Measurements from ENCODE around the gene PSENEN.

Gene PSENEN

DNA sequence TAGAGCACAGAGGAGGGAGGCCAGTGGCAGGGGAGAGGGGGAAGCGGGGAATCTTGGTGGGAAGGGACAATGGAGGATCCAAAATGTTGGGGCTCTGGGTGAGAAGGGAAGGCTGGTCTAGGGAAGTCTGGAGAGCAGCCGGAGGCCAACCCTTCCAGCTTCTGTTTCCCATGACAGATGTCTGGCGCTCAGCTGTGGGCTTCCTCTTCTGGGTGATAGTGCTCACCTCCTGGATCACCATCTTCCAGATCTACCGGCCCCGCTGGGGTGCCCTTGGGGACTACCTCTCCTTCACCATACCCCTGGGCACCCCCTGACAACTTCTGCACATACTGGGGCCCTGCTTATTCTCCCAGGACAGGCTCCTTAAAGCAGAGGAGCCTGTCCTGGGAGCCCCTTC is 1.1 kb downstream of the PSENEN start:
- TF ChIP-seq POU6F1 (CRISPR knock-in tag; IDR thresholded peaks at IDR 0.05; ENCODE audit: borderline replicate concordance, low read depth), result no peak
- no peak for TF ChIP-seq ZNF565 (CRISPR knock-in tag; conservative IDR thresholded peaks at IDR 0.05; ENCODE audit: low read depth)
- TF ChIP-seq, protein P1, sequence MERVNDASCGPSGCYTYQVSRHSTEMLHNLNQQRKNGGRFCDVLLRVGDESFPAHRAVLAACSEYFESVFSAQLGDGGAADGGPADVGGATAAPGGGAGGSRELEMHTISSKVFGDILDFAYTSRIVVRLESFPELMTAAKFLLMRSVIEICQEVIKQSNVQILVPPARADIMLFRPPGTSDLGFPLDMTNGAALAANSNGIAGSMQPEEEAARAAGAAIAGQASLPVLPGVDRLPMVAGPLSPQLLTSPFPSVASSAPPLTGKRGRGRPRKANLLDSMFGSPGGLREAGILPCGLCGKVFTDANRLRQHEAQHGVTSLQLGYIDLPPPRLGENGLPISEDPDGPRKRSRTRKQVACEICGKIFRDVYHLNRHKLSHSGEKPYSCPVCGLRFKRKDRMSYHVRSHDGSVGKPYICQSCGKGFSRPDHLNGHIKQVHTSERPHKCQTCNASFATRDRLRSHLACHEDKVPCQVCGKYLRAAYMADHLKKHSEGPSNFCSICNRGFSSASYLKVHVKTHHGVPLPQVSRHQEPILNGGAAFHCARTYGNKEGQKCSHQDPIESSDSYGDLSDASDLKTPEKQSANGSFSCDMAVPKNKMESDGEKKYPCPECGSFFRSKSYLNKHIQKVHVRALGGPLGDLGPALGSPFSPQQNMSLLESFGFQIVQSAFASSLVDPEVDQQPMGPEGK (CRISPR knock-in tag; IDR thresholded peaks at IDR 0.05; ENCODE audit: borderline replicate concordance), result no peak
- no peak for TF ChIP-seq OSR1 (CRISPR knock-in tag; IDR thresholded peaks at IDR 0.05)
- TF ChIP-seq, protein P2, sequence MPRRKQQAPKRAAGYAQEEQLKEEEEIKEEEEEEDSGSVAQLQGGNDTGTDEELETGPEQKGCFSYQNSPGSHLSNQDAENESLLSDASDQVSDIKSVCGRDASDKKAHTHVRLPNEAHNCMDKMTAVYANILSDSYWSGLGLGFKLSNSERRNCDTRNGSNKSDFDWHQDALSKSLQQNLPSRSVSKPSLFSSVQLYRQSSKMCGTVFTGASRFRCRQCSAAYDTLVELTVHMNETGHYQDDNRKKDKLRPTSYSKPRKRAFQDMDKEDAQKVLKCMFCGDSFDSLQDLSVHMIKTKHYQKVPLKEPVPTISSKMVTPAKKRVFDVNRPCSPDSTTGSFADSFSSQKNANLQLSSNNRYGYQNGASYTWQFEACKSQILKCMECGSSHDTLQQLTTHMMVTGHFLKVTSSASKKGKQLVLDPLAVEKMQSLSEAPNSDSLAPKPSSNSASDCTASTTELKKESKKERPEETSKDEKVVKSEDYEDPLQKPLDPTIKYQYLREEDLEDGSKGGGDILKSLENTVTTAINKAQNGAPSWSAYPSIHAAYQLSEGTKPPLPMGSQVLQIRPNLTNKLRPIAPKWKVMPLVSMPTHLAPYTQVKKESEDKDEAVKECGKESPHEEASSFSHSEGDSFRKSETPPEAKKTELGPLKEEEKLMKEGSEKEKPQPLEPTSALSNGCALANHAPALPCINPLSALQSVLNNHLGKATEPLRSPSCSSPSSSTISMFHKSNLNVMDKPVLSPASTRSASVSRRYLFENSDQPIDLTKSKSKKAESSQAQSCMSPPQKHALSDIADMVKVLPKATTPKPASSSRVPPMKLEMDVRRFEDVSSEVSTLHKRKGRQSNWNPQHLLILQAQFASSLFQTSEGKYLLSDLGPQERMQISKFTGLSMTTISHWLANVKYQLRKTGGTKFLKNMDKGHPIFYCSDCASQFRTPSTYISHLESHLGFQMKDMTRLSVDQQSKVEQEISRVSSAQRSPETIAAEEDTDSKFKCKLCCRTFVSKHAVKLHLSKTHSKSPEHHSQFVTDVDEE (CRISPR knock-in tag; IDR thresholded peaks at IDR 0.05), result no peak
- TF ChIP-seq GLIS3 (CRISPR knock-in tag; IDR thresholded peaks at IDR 0.05), result no peak
- no peak for TF ChIP-seq CSRNP3 (CRISPR knock-in tag; IDR thresholded peaks at IDR 0.05)
- no peak for TF ChIP-seq PPARA (CRISPR knock-in tag; IDR thresholded peaks at IDR 0.05; ENCODE audit: borderline replicate concordance)
- no peak for TF ChIP-seq ARNTL (CRISPR knock-in tag; IDR thresholded peaks at IDR 0.05; ENCODE audit: borderline replicate concordance, low read depth)
- no peak for TF ChIP-seq BACH2 (CRISPR knock-in tag; IDR thresholded peaks at IDR 0.05; ENCODE audit: borderline replicate concordance)
- TF ChIP-seq ZFP30 (CRISPR knock-in tag; IDR thresholded peaks at IDR 0.05), result no peak
- TF ChIP-seq CREB5 (CRISPR knock-in tag; IDR thresholded peaks at IDR 0.05; ENCODE audit: low read depth), result no peak
- TF ChIP-seq SNAI2 (CRISPR knock-in tag; IDR thresholded peaks at IDR 0.05), result no peak
- no peak for TF ChIP-seq TOX (CRISPR knock-in tag; IDR thresholded peaks at IDR 0.05; ENCODE audit: borderline replicate concordance)
- no peak for ATAC-seq

DNA sequence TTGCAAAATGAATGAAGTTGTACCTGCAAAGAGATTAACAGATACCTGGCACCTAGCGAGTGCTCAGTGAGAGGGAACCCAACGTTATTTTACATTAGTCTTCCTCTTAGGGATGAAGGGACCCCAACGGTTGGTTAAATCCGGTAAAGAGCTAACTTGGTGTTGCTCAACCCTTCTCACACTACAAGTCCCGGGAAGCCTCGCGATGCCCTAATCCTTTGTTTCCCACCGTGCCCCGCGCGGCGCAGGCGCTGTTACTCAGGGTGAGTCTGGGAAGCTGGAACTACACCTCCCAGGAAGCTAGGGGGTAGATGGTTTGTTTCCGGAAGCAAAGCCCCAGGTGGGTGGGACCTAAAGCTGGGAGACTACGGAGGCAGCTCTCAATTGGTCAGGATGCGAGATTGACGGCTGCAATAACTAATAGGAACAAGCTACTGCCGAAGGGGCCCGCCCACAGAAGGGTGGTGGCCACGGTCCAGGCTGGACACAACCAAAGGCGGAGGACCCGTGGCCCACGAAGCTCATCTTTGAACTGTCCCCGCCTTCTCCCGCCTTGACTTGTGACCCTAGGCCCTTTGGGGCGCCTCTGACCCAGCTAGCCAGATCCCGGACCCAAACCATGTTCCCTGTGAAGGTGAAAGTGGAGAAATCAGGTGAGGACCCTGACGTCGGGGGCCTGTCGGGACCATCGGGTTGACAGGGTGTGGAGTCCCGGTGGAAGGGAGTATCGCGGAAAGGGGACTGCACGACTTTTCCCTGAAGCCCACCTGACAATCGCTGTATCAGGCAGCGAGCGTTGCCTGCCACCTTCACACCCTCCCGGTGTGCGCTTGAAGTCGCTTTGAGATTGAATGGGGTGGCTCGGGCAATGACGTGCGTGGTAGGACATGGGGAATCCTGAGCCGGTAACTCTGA is 2.9 kb downstream of the PSENEN start, which contains the start of gene LIN37:
Gene LIN37, plus strand, starts transcription at position 471 of the 915 bp plus-strand sequence. Its CDS starts 149 bp downstream, at position 620.
- peak; percentile 87 for ATAC-seq
- TF ChIP-seq BACH2 (CRISPR knock-in tag; IDR thresholded peaks at IDR 0.05; ENCODE audit: borderline replicate concordance) (no peak), PPARA (CRISPR knock-in tag; IDR thresholded peaks at IDR 0.05; ENCODE audit: borderline replicate concordance) (no peak), ZFP3 (CRISPR knock-in tag; IDR thresholded peaks at IDR 0.05) (no peak), CSRNP3 (CRISPR knock-in tag; IDR thresholded peaks at IDR 0.05) (no peak)
- TF ChIP-seq, protein P2 (CRISPR knock-in tag; IDR thresholded peaks at IDR 0.05), result 0 out of 2 replicates have a peak, but pooled peaks have one; percentile 13
- TF ChIP-seq, protein P1 (CRISPR knock-in tag; IDR thresholded peaks at IDR 0.05; ENCODE audit: borderline replicate concordance), result no peak

Data from SK-N-SH treated with all-trans-retinoic acid at 6 μM for 48 hours (cell line).